Ovary (tissue), 3 donors: ENCODE measurements around the gene CPA4.

Experiments used
- EP300 ChIP-seq: sonication (generic); formaldehyde crosslinking; IDR thresholded peaks from one replicate; pipeline ENCODE4 v1.6.1; 2017; ENCODE audit warnings: antibody characterized with exemption
- POLR2A ChIP-seq: fragments of 450-650 bp; IDR thresholded peaks from one replicate; pipeline ENCODE4 v1.6.1; 2017; ENCODE audit warnings: antibody characterized with exemption, mild to moderate bottlenecking, moderate library complexity
- TF ChIP-seq, protein P1 (sequence below), 3 donors: fragments of 450-650 bp in 2 of 3; fragments of 200-600 bp in 1 of 3; IDR thresholded peaks; one replicate each; pipeline versions ENCODE4 v1.5.1 to v1.8.0; 2016 to 2022; ENCODE audit warnings: antibody characterized with exemption in 3 of 3, mild to moderate bottlenecking in 1 of 3
- donor health status: DM: no; HTN: no; CAD: no.

DNA sequence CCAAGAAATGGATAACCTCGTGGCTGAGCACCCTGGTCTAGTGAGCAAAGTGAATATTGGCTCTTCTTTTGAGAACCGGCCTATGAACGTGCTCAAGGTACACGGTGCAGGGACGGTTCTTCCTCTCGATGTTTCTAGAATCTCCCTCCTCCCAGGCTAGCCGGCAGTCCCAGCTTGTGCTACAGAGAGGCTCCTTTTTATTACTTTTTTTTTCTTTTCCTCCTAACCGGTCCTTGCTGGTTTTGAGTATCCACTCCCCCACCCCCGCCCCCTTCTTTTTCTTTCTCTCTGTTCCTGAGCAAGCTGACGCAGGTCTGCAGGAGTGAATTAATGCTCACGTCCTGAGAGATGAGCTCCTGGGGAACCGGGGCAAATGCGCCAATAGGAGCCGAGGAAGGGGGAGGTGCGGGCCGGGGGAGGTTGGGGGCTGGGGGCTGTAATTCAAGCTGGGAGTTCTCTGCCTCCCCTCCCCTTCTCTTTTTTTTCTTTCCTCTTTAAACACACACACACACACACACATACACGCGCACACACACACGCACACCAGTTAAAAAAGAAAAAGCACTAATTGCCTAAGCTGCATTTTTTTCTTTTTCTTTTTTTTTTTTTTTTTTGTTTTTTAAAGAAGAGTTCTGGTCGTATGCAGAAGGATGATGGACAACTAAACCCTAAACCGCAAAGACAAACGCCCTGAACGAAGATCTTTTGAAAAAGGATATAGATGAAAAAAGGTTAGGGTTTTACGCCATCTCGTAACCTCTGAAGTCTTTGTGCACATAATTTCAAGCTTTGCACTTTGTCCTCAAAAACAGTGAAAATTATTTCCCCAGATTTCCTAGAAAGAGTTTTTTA is 19.7 kb upstream of the CPA4 start:
- TF ChIP-seq, protein P1, sequence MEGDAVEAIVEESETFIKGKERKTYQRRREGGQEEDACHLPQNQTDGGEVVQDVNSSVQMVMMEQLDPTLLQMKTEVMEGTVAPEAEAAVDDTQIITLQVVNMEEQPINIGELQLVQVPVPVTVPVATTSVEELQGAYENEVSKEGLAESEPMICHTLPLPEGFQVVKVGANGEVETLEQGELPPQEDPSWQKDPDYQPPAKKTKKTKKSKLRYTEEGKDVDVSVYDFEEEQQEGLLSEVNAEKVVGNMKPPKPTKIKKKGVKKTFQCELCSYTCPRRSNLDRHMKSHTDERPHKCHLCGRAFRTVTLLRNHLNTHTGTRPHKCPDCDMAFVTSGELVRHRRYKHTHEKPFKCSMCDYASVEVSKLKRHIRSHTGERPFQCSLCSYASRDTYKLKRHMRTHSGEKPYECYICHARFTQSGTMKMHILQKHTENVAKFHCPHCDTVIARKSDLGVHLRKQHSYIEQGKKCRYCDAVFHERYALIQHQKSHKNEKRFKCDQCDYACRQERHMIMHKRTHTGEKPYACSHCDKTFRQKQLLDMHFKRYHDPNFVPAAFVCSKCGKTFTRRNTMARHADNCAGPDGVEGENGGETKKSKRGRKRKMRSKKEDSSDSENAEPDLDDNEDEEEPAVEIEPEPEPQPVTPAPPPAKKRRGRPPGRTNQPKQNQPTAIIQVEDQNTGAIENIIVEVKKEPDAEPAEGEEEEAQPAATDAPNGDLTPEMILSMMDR (IDR thresholded peaks at IDR 0.05) = no peak
- TF ChIP-seq EP300 (no peak), POLR2A (no peak)
